ENCODE results near the gene BIN1. TPM values are rescaled to one million over a fixed set of nuclear protein-coding genes. Genes with fewer than 3 reads are reported as not detected.

The BIN1 gene
- total RNA-seq, 2 donors from 2014 or later: 84.0 to 110 TPM

DNA sequence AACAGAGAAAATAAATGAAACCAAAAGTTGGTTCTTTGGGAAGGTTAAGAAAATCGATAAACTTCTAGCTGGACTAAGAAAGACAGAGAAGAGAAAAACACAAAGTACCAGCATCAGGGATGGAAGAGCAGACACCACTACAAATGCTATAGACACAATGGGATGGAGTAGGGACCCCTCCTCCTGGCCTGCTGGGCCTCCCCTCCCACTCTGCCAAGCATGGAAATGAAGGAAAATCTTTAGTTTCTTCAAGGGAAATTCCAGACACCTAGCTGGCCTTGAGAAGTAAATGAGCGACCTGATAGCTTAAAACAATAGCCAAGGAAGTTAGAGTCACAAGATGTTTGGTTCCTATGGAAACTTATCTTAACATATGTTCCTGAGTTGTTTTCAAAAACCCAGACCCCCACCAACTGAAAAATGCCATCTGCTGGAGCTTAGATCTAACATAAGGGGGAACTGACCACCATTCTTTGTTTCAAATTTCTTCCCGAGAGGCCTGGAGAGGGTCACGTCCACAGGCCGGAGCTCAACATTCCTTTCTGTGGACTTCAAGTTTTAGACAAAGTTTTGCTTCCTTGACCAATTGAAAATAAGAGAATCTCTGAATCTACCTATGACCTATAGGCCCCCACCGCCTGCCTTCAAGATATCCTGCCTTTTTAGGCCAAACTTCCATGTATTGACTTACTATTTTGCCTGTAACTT is 101.9 kb downstream of the BIN1 start:
- H3K27ac Mint-ChIP-seq: no peak overlapping the region

DNA sequence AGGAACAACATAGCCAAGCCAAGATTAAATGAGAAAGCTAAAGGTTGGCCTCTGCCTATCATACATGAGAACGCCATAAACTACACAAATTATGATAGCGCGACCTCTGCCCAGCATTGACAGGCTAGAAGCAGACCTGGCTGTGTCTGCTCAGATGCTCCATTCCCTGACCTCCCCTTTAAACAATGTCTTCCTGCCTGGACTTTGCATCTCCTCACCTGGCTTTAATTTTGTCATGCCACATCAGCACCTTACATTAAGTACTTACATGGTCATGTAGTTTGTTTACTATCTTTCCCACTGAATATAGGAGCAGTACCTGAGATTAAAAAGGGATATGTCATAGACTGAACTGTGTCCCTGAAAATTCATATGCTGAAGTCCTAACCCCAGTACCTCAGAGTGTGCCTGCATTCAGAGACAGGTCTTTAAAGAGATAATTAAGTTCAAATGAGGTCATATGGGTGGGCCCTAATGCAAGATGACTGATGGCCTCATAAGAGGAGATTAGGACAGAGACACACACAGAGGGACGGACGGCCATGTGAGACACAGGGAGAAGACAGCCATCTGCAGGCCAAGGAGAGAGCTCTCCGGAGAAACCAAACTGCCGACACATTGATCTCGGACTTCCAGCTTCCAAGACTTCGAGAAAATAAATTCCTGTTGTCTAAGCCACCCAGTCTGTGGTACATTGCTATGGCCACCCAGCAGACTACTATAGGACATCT is 103.7 kb downstream of the BIN1 start:
- Mint-ChIP-seq H3K27me3 (peaks cover 2% of the 10 kb centered on the region), H3K27ac (no peak overlapping the region), H3K4me1 (no peaks in the 10 kb centered on the region), H3K9me3 (no peaks in the 10 kb centered on the region), H3K4me3 (no peak overlapping the region), H3K36me3 (ENCODE audit: low read depth) (no peaks in the 10 kb centered on the region)
- ATAC-seq (replicated peaks): no peak

More for the DNA sequence above, 101.9 kb downstream of the BIN1 start:
- H3K9me3 Mint-ChIP-seq: no peaks in the 10 kb centered on the region
- H3K36me3 Mint-ChIP-seq (ENCODE audit: low read depth): no peaks in the 10 kb centered on the region
- ATAC-seq (replicated peaks): no peak
- peaks cover 12% of the 10 kb centered on the region for H3K27me3 Mint-ChIP-seq
- no peak overlapping the region for H3K4me3 Mint-ChIP-seq
- no peaks in the 10 kb centered on the region for H3K4me1 Mint-ChIP-seq

DNA sequence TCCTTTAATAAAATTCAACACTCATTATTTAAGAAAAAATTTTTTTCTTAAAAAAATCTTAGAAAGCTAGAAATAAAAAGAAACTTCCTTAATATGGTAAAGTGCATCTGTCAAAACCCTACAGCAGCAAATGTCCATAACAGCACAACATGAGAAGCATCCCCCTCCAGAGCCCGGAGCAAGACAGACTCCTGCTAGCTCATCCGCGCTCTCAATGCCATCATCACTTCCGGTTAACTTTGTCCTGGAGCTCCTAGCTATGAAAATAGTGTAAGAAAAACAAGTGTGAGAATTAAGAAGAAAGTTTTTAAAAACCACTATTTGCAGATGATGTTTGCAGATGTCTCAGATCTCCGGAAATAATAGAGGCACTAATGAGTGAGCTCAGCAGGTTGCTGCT is 105.2 kb downstream of the BIN1 start:
- Mint-ChIP-seq H3K27ac (no peak overlapping the region), H3K36me3 (ENCODE audit: low read depth) (no peaks in the 10 kb centered on the region), H3K9me3 (no peaks in the 10 kb centered on the region), H3K4me3 (no peak overlapping the region), H3K4me1 (no peaks in the 10 kb centered on the region), H3K27me3 (no peaks in the 10 kb centered on the region)
- no peak for ATAC-seq (replicated peaks)

DNA sequence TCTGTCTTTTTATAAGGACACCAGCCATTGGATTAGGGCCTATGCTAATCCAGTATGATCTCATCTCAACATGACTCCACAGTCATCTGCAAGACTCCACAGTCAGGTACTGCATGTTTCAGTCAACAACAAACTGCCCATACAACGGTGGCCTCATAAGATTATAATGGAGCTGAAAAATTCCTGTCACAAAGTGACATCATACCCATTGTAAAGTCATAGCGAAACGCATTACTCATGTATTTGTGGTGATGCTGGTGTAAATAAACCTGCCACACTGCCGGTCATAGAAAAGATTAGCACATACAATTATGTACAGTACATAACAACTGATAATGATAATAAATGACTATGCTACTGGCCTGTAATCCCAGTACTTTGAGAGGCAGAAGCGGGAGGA is 106.0 kb downstream of the BIN1 start:
- Mint-ChIP-seq H3K27me3 (peaks cover 4% of the 10 kb centered on the region), H3K4me1 (no peaks in the 10 kb centered on the region), H3K36me3 (ENCODE audit: low read depth) (no peaks in the 10 kb centered on the region), H3K4me3 (no peak overlapping the region), H3K27ac (peak overlapping the region; percentile 73), H3K9me3 (no peaks in the 10 kb centered on the region)
- peak; percentile 95 for ATAC-seq (replicated peaks)

DNA sequence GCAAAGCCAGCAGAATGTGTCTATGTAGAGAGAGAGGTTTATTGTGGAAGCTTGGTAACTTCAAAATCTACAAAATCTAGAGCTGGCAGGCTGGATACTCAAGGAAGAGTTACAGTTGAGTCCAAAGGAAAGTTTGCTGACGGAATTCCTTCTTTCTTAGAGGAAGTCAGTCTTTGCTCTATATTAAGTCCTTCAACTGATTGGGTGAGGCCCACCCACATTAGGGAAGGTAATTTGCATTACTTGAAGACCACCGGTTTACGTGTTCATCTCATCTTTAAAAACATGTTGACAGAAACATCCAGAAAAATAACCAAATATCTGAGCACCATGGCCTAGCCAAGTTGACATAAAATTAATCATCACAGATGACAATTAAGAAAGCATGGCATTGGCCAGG is 106.8 kb downstream of the BIN1 start:
- no peak overlapping the region for H3K4me3 Mint-ChIP-seq
- H3K27me3 Mint-ChIP-seq: peaks cover 5% of the 10 kb centered on the region
- no peak for ATAC-seq (replicated peaks)
- H3K36me3 Mint-ChIP-seq (ENCODE audit: low read depth): no peaks in the 10 kb centered on the region
- H3K9me3 Mint-ChIP-seq: no peaks in the 10 kb centered on the region
- peak overlapping the region; percentile 71 for H3K27ac Mint-ChIP-seq
- no peaks in the 10 kb centered on the region for H3K4me1 Mint-ChIP-seq

DNA sequence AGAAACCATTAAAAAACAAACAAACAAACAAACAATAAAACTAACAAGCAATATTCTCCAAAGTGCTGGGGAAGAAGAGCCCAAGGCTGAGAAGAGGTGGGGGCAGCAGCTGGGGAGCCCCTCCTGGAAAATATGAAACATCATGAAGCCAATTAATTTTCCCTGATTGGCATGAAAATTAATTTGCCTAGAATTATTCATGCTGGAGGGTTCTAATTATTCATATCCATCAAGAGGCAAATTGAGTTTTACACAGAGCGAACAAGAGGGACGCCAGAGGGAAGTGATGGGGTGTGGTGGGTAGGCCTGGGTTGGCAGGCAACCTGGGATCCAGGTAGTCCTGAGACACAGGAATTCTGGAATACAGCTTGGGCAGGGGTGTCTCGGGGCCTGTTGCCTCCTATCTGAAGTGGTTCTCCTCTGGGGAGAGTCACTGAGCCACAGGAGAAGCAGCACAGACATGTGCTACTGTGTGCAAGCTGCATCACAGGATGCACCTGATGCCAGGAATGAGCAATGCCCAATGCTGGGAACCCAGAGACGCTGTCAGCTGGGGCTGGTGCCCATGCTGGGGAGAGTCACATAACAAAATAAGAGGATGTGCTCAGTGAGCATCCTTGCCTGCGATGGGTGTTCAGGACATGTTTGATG is 107.7 kb downstream of the BIN1 start:
- Mint-ChIP-seq H3K27ac (peak overlapping the region; percentile 71), H3K36me3 (ENCODE audit: low read depth) (no peaks in the 10 kb centered on the region), H3K9me3 (no peaks in the 10 kb centered on the region), H3K4me3 (no peak overlapping the region), H3K27me3 (peaks cover 5% of the 10 kb centered on the region), H3K4me1 (no peaks in the 10 kb centered on the region)
- ATAC-seq (replicated peaks): no peak

DNA sequence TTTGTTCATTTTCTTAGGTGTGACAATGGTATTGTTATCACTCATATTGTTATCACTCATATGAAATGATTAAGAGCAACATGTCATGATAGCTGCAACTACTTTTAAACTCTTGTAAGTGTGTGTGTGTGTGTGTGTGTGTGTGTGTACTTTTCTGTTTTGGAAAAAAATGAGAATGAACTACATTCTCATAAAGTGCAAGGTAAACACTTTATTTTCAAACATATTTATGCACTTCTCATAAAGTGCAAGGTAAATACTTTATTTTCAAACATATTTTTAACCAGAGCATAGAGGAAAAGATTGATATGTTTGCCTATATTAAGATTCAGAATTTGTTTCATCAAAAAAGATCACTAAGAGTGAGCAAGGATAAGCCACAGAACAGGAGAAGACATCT is 108.5 kb downstream of the BIN1 start:
- no peaks in the 10 kb centered on the region for H3K9me3 Mint-ChIP-seq
- H3K4me1 Mint-ChIP-seq: no peaks in the 10 kb centered on the region
- H3K27ac Mint-ChIP-seq: no peak overlapping the region
- no peak for ATAC-seq (replicated peaks)
- no peak overlapping the region for H3K4me3 Mint-ChIP-seq
- H3K36me3 Mint-ChIP-seq (ENCODE audit: low read depth): no peaks in the 10 kb centered on the region
- peaks cover 5% of the 10 kb centered on the region for H3K27me3 Mint-ChIP-seq

Other genes starting within 250 kb of the BIN1 start
- not detected for gene TEX51, start 208.3 kb downstream of the BIN1 start, total RNA-seq
- not detected for gene CYP27C1, start 113.1 kb upstream of the BIN1 start, total RNA-seq
- gene ERCC3, start 187.0 kb upstream of the BIN1 start, total RNA-seq: 10 to 100 TPM; 51.6 to 58.2 TPM